HepG2 (cell line): ENCODE data around the gene AQP12A. TPM values are rescaled to one million over a fixed set of nuclear protein-coding genes. Genes with fewer than 3 reads are reported as not detected.

Experiments
- ATAC-seq: fragments of 200-7000 bp; cut with Tn5 transposase; 3 replicates; pipeline ENCODE4 v1.9.1; 2020; ENCODE audit warnings: mild to moderate bottlenecking, moderate library complexity
- BruUV-seq: library from RNA; stranded (reverse); fragments of 400-500 nt; replicated peaks from 2 replicates; lab custom pipeline; 2021; lab: Mats Ljungman, UMichigan
- CTCF ChIA-PET: fragments of 300-600 bp; formaldehyde crosslinking; extraction: SDS; loops from one replicate; lab custom pipeline; 2021; ENCODE audit warnings: low total read pairs, inconsistent platforms, low intra/inter-chr PET ratio; lab: Yijun Ruan, JAX
- POLR2A ChIA-PET: fragments of 350-600 bp; sonication (Branson Sonifier 250); formaldehyde crosslinking; loops from one replicate; lab custom pipeline; 2020; ENCODE audit warnings: antibody characterized with exemption, inconsistent platforms; lab: Yijun Ruan, JAX
- DNase-seq: peaks from one replicate; pipeline ENCODE4 v3.0.0-alpha.2; 2015; ENCODE audit warnings: low spot score
- FAIRE-seq: peaks from 3 replicates; lab custom pipeline; 2011; peaks lifted over from hg19 to GRCh38; lab: Jason Lieb, UNC
- H2AFZ ChIP-seq: one replicate; pipeline ENCODE4 v1.6.1; 2011; ENCODE audit warnings: low read length, inconsistent platforms
- H3K27ac ChIP-seq: fragments of 300-600 bp; 3 replicates; pipeline ENCODE4 v1.8.0; 2011; ENCODE audit warnings: mixed run types, mild to moderate bottlenecking, mixed read lengths, low read length, inconsistent platforms; ENCODE audit not compliant: insufficient read depth; ENCODE audit errors: extremely low read length
- H3K27me3 ChIP-seq, 2 experiments: fragments of 200-600 bp in 1 of 2; 2 replicates in 1 of 2; 3 replicates in 1 of 2; pipeline versions ENCODE4 v1.6.0 to v1.8.0; 2011; ENCODE audit warnings: low read length in 2 of 2, mild to moderate bottlenecking in 2 of 2, moderate library complexity in 2 of 2, inconsistent platforms in 1 of 2; ENCODE audit not compliant: insufficient read depth in 2 of 2, control insufficient read depth in 1 of 2
- H3K36me3 ChIP-seq, 2 experiments: fragments of 200-600 bp in 1 of 2; replicated peaks in 1 of 2; 2 replicates in 1 of 2; 3 replicates in 1 of 2; pipeline versions ENCODE4 v1.5.1 to v1.8.0; 2011; ENCODE audit warnings: low read length in 2 of 2, inconsistent platforms in 1 of 2; ENCODE audit not compliant: insufficient read depth in 2 of 2, control insufficient read depth in 1 of 2
- H3K4me1 ChIP-seq: 2 replicates; pipeline ENCODE4 v1.5.1; 2012; ENCODE audit warnings: low read length, inconsistent platforms; ENCODE audit not compliant: insufficient read depth
- H3K4me2 ChIP-seq: 2 replicates; pipeline ENCODE4 v1.6.0; 2011; ENCODE audit warnings: low read depth, low read length, inconsistent platforms
- H3K4me3 ChIP-seq, 3 experiments: fragments of 200-600 bp in 1 of 3; sonication (generic), shearing (Covaris generic) in 1 of 3; replicated peaks in 1 of 3; 2 replicates each; pipeline ENCODE4 v1.5.1; 2011 to 2016; ENCODE audit warnings: low read length in 3 of 3, inconsistent platforms in 2 of 3, low read depth in 2 of 3, mild to moderate bottlenecking in 2 of 3, control low read depth in 1 of 3, mixed read lengths in 1 of 3; ENCODE audit not compliant: insufficient read depth in 1 of 3
- H3K79me2 ChIP-seq: one replicate; pipeline ENCODE4 v1.6.1; 2011; ENCODE audit warnings: low read length, inconsistent platforms; ENCODE audit not compliant: insufficient read depth
- H3K9ac ChIP-seq: 2 replicates; pipeline ENCODE4 v1.6.0; 2011; ENCODE audit warnings: mild to moderate bottlenecking, low read depth, low read length, inconsistent platforms; ENCODE audit not compliant: insufficient read depth
- H3K9me3 ChIP-seq: 2 replicates; pipeline ENCODE4 v1.5.1; 2012; ENCODE audit warnings: mild to moderate bottlenecking, low read length
- H4K20me1 ChIP-seq: 2 replicates; pipeline ENCODE4 v1.6.0; 2011; ENCODE audit warnings: inconsistent platforms, mild to moderate bottlenecking, low read length, moderate library complexity; ENCODE audit not compliant: insufficient read depth
- BRD4 ChIP-seq: sonication (generic); formaldehyde crosslinking; IDR thresholded peaks from 2 replicates; pipeline ENCODE4 v1.4.0; 2020; ENCODE audit warnings: missing genetic modification reagents
- CCDC6 ChIP-seq: sonication (generic); formaldehyde crosslinking; IDR thresholded peaks from 2 replicates; pipeline ENCODE4 v1.8.1; 2022; ENCODE audit warnings: mild to moderate bottlenecking, missing genetic modification reagents, moderate library complexity
- CEBPB ChIP-seq: IDR thresholded peaks from 2 replicates; pipeline ENCODE4 v1.6.1; 2011; ENCODE audit warnings: low read depth, low read length, improper control_type of control experiment, borderline replicate concordance
- CREB3 ChIP-seq: sonication (generic); formaldehyde crosslinking; IDR thresholded peaks from 2 replicates; pipeline ENCODE4 v1.5.0; 2020; ENCODE audit warnings: missing genetic modification reagents
- CSRNP1 ChIP-seq: sonication (generic); formaldehyde crosslinking; IDR thresholded peaks from 2 replicates; pipeline ENCODE4 v1.8.1; 2023; ENCODE audit warnings: mild to moderate bottlenecking, missing genetic modification reagents
- GABPA ChIP-seq, 2 experiments: IDR thresholded peaks; 2 replicates each; pipeline ENCODE4 v1.6.1; 2011 to 2016; ENCODE audit warnings: low read depth in 2 of 2, low read length in 1 of 2, missing biosample characterization in 1 of 2, missing genetic modification characterization in 1 of 2
- ISL2 ChIP-seq: sonication (generic); formaldehyde crosslinking; IDR thresholded peaks from 2 replicates; pipeline ENCODE4 v1.5.0; 2020; ENCODE audit warnings: missing genetic modification reagents
- ISX ChIP-seq: sonication (generic); formaldehyde crosslinking; conservative IDR thresholded peaks from 2 replicates; pipeline ENCODE4 v1.5.0; 2020; ENCODE audit warnings: missing genetic modification reagents
- KAT8 ChIP-seq: IDR thresholded peaks from 2 replicates; pipeline ENCODE4 v1.6.1; 2016; ENCODE audit warnings: missing genetic modification reagents, missing compliant biosample characterization
- PRMT3 ChIP-seq: sonication (generic); formaldehyde crosslinking; IDR thresholded peaks from 2 replicates; pipeline ENCODE4 v1.8.1; 2022; ENCODE audit warnings: low read depth, mild to moderate bottlenecking, moderate library complexity, missing genetic modification reagents, borderline replicate concordance
- SMARCE1 ChIP-seq: fragments of 450-650 bp; IDR thresholded peaks from 2 replicates; pipeline ENCODE4 v1.6.1; 2017; ENCODE audit warnings: borderline replicate concordance
- SUZ12 ChIP-seq: fragments of 150-350 bp; IDR thresholded peaks from 2 replicates; pipeline ENCODE4 v1.6.1; 2014; ENCODE audit warnings: low read depth, low read length
- ZNF468 ChIP-seq: sonication (generic); formaldehyde crosslinking; IDR thresholded peaks from 2 replicates; pipeline ENCODE4 v1.8.0; 2022; ENCODE audit warnings: mild to moderate bottlenecking, moderate library complexity, missing genetic modification reagents
- ZNF496 ChIP-seq: sonication (generic); formaldehyde crosslinking; IDR thresholded peaks from 2 replicates; pipeline ENCODE4 v1.8.1; 2023; ENCODE audit warnings: mild to moderate bottlenecking, moderate library complexity, missing genetic modification reagents; ENCODE audit not compliant: insufficient replicate concordance
- ZNF547 ChIP-seq: sonication (generic); formaldehyde crosslinking; IDR thresholded peaks from 2 replicates; pipeline ENCODE4 v1.5.1; 2020; ENCODE audit warnings: mild to moderate bottlenecking, missing genetic modification reagents
- ZNF720 ChIP-seq: sonication (generic); formaldehyde crosslinking; IDR thresholded peaks from 2 replicates; pipeline ENCODE4 v1.4.0; 2020; ENCODE audit warnings: missing genetic modification reagents
- WGBS: methylation state at CpG from one replicate; pipeline ENCODE4 v1.1.6; 2017; ENCODE audit warnings: low lambda C conversion rate; 5-methylcytosine and 5-hydroxymethylcytosine counted together
- in situ Hi-C: cut with HindIII; loops from 2 replicates; pipeline ENCODE4 v1.10.0; 2017; ENCODE audit warnings: low pct_unique_long_range_greater_than_20kb; ENCODE audit not compliant: extremely low pct_ligation_motif_present
- intact Hi-C: fragments of 100-400 bp; cut with micrococcal nuclease; formaldehyde crosslinking; loops from one replicate; pipeline ENCODE4 v1.10.0; 2022; ENCODE audit not compliant: unreplicated experiment
- polyA plus RNA-seq, 8 experiments: library from polyadenylated mRNA; depleted of rRNA in 3 of 8; stranded (reverse) in 7 of 8; unstranded in 1 of 8; fragments of >200 nt; fragmentation: Illumina TruSeq in 4 of 8; extraction: Trizol in 4 of 8; gene quantifications; 2 replicates each; pipeline versions ENCODE4 v1.2.1 to v1.2.3, GENCODE V29; 2011 to 2016; ENCODE audit warnings: low read depth in 4 of 8, missing spikeins in 1 of 8, mixed read lengths in 1 of 8; ENCODE audit not compliant: insufficient read depth in 1 of 8
- total RNA-seq, 5 experiments: library from RNA; depleted of rRNA; stranded (reverse); fragments of >200 nt; fragmentation: Illumina TruSeq; extraction: Trizol; gene quantifications; 2 replicates each; pipeline ENCODE4 v1.2.3, GENCODE V29; 2016; ENCODE audit warnings: low read depth in 1 of 5

AQP12A gene
- total and polyA plus RNA-seq, 2 of the 13 experiments (the other 11 are each of a cell fraction or from before 2014, with no cell fraction given): not detected

- Histone ChIP-seq H3K36me3 (no peaks in the 10 kb centered on the region), H3K4me1 (no peaks in the 10 kb centered on the region), H3K9me3 (no peaks in the 10 kb centered on the region), H3K4me2 (no peak overlapping the region), H3K9ac (no peak overlapping the region), H3K4me3 (no peak overlapping the region), H3K79me2 (no peaks in the 10 kb centered on the region), H4K20me1 (no peaks in the 10 kb centered on the region), H2AFZ (no peak overlapping the region), H3K27ac (no peak overlapping the region), H3K27me3 (peaks cover 58 to 99% of the 10 kb centered on the region in 2 experiments)
- POLR2A ChIA-PET: no interaction called here
- intact Hi-C loops: no loop called here
- in situ Hi-C loops: no loop called here
- FAIRE-seq (no peak), DNase-seq (no peak), ATAC-seq (no peak)
- no TSS peak for BruUV-seq
- 38% methylated on average over 16 of the region's 16 CpGs for WGBS
- no peak for TF ChIP-seq BRD4 (CRISPR knock-in tag)
- TF ChIP-seq ISX (CRISPR knock-in tag): no peak
- TF ChIP-seq ZNF720 (CRISPR knock-in tag): no peak
- TF ChIP-seq ISL2 (CRISPR knock-in tag): no peak
- TF ChIP-seq, all 625 proteins: peak for 0
- CTCF ChIA-PET: no interaction called here
These were observed 55.0 kb downstream of the AQP12A start for GRCh38 chr2:240746671-240747070.

GRCh38 chr2:240747256-240747655, 55.6 kb downstream of the AQP12A start:
- FAIRE-seq: no peak
- Histone ChIP-seq H3K27ac (no peak overlapping the region), H2AFZ (no peak overlapping the region), H3K4me3 (no peak overlapping the region), H3K27me3 (peaks cover 57 to 99% of the 10 kb centered on the region in 2 experiments), H3K9me3 (no peaks in the 10 kb centered on the region), H3K9ac (no peak overlapping the region), H3K4me2 (no peak overlapping the region), H3K79me2 (no peaks in the 10 kb centered on the region), H4K20me1 (no peaks in the 10 kb centered on the region), H3K4me1 (no peaks in the 10 kb centered on the region), H3K36me3 (no peaks in the 10 kb centered on the region)
- BruUV-seq: no TSS peak
- POLR2A ChIA-PET: no interaction called here
- WGBS: 29% methylated on average over 6 of the region's 11 CpGs
- in situ Hi-C loops: no loop called here
- no peak for ATAC-seq
- intact Hi-C loops: no loop called here
- CTCF ChIA-PET: no interaction called here
- no peak for DNase-seq
- TF ChIP-seq CSRNP1 (CRISPR knock-in tag): no peak
- TF ChIP-seq SUZ12: no peak
- no peak for TF ChIP-seq GABPA (IDR thresholded peaks at IDR 0.05; ENCODE audit: low read depth, low read length)
- no peak for TF ChIP-seq GABPA (CRISPR knock-in tag; IDR thresholded peaks at IDR 0.05; ENCODE audit: low read depth)
- no peak for TF ChIP-seq SMARCE1
- TF ChIP-seq KAT8 (CRISPR knock-in tag): no peak
- TF ChIP-seq CCDC6 (CRISPR knock-in tag): no peak
- TF ChIP-seq ZNF468: no peak
- TF ChIP-seq ZNF496: no peak
- no peak for TF ChIP-seq CREB3 (CRISPR knock-in tag)
- no peak for TF ChIP-seq ZNF547 (CRISPR knock-in tag)
- no peak for TF ChIP-seq CEBPB
- no peak for TF ChIP-seq PRMT3 (CRISPR knock-in tag)
